ENCODE results near the gene SERPING1. TPM values are rescaled to one million over a fixed set of nuclear protein-coding genes. Genes with fewer than 3 reads are reported as not detected.
"Not testable (repeated sequence)": the region's sequence is repeated elsewhere in the genome, so short reads cannot be mapped to it uniquely, and the experiment has no call there.

The SERPING1 gene
- total RNA-seq, 1 donor, result 2.4 TPM

DNA sequence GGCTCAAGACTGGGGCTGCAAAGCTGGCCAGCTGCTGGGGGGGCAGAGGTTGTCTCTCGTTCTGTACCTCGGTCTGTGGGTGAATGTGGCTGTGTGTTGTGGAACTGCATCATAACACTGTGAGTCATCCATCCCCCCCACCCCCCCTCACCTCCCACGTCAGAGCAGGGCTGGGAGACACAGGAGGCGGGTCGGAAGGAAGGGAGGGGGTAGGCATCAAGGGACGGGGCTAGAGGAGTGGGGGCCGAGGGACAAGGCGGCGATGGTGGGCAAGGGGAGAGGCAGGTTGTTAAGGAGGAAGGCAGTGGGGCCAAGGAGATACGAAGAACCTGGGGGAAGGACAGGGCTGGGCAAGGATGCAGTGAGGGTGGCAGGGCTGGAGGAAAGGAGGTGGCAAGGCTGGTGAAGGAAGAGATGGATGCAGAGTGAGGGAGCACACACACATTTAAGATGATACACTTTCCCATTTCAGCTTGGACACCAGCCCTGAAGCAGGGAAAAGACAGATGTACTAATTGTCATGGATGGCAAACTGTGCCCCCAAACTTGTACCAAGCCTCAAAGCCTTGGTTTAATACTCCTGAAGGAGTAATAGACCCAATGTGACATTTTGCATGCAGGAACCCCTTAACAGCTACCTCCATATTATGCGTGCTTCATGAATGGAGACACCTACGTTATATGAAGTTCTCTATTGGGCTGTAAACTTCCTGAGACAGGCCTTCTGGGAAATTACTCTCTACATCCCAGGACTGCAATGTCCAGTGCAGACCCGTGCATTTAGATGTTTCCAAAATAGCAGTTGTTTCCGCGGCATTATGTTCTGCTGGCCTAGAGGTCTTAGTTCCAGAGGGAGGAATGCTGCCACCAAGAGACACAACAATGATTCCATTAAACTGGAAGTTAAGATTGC, 52.6 kb downstream of the SERPING1 start, which contains the start of gene YPEL4:
TSS of gene YPEL4 (minus strand) at position 87 of the 913 bp plus-strand sequence. CDS start 2,805 bp downstream, outside the sequence.
- H3K9me3 ChIP-seq (ENCODE audit: low read depth, low read length), result no peaks in the 10 kb centered on the region
- H3K4me3 ChIP-seq (ENCODE audit: low read length), result peak within 1 kb of the TSS; percentile 18
- H3K4me1 ChIP-seq (ENCODE audit: insufficient read depth, low read length), result peaks cover 42% of the 10 kb centered on the region
- peaks cover 48% of the 10 kb centered on the region for H3K27me3 ChIP-seq (ENCODE audit: insufficient read depth, low read length)

GRCh38 chr11:57650739-57651090, 53.2 kb downstream of the SERPING1 start:
- Histone ChIP-seq H3K4me1 (ENCODE audit: insufficient read depth, low read length) (peaks cover 42% of the 10 kb centered on the region), H3K9me3 (ENCODE audit: low read depth, low read length) (no peaks in the 10 kb centered on the region), H3K4me3 (ENCODE audit: low read length) (no peak overlapping the region), H3K27me3 (ENCODE audit: insufficient read depth, low read length) (peaks cover 42% of the 10 kb centered on the region)

- Histone ChIP-seq H3K4me3 (ENCODE audit: low read length) (no peak overlapping the region), H3K4me1 (ENCODE audit: insufficient read depth, low read length) (peaks cover 36% of the 10 kb centered on the region), H3K27me3 (ENCODE audit: insufficient read depth, low read length) (peaks cover 35% of the 10 kb centered on the region), H3K9me3 (ENCODE audit: low read depth, low read length) (no peaks in the 10 kb centered on the region)
Observed at GRCh38 chr11:57651408-57651807, 53.9 kb downstream of the SERPING1 start.

DNA sequence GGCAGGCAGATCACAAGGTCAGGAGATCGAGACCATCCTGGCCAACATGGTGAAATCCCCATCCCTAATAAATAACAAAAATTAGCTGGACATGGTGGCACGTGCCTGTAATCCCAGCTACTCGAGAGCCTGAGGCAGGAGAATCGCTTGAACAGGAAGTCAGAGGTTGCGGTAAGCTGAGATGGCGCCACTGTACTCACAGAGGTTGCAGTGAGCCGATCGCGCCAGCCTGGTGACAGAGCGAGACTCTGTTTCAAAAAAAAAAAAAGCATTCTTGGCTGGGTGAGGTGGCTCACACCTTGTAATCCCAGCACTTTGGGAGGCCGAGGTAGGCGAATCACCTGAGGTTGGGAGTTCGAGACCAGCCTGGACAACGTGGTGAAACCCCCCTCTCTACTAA, 54.7 kb downstream of the SERPING1 start:
- peaks cover 27% of the 10 kb centered on the region for H3K27me3 ChIP-seq (ENCODE audit: insufficient read depth, low read length)
- not testable (repeated sequence) for H3K9me3 ChIP-seq (ENCODE audit: low read depth, low read length)
- H3K4me1 ChIP-seq (ENCODE audit: insufficient read depth, low read length), result peaks cover 38% of the 10 kb centered on the region
- H3K4me3 ChIP-seq (ENCODE audit: low read length), result peak overlapping the region; percentile 8

DNA sequence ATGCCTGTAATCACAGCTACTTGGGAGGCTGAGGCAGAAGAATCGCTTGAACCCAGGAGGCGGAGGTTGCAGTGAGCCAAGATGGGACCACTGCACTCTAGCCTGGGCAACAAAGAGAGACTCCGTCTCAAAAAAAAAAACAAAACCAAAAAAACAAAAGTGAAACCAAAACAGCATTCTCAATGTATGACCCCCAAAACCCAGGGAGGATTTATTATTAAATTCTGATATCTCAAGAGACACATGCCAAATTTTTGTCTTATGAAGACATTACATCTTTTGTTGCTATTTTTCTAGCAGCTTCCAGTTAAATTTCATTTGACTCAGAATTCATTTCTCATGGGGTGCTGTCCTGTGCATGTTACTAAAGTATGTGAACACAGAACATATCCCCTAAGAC, 55.2 kb downstream of the SERPING1 start:
- peak overlapping the region; percentile 8 for H3K4me3 ChIP-seq (ENCODE audit: low read length)

GRCh38 chr11:57653163-57653562, 55.7 kb downstream of the SERPING1 start:
- H3K4me1 ChIP-seq (ENCODE audit: insufficient read depth, low read length), result peaks cover 37% of the 10 kb centered on the region
- peaks cover 18% of the 10 kb centered on the region for H3K27me3 ChIP-seq (ENCODE audit: insufficient read depth, low read length)
- H3K4me3 ChIP-seq (ENCODE audit: low read length), result no peak overlapping the region
- H3K9me3 ChIP-seq (ENCODE audit: low read depth, low read length), result no peaks in the 10 kb centered on the region

More for the DNA sequence above, 55.2 kb downstream of the SERPING1 start:
- Histone ChIP-seq H3K9me3 (ENCODE audit: low read depth, low read length) (no peaks in the 10 kb centered on the region), H3K4me1 (ENCODE audit: insufficient read depth, low read length) (peaks cover 38% of the 10 kb centered on the region), H3K27me3 (ENCODE audit: insufficient read depth, low read length) (peaks cover 23% of the 10 kb centered on the region)

GRCh38 chr11:57656885-57657193, 59.4 kb downstream of the SERPING1 start:
- Histone ChIP-seq H3K4me1 (ENCODE audit: insufficient read depth, low read length) (peaks cover 26% of the 10 kb centered on the region), H3K4me3 (ENCODE audit: low read length) (peak overlapping the region; percentile 72), H3K27me3 (ENCODE audit: insufficient read depth, low read length) (no peaks in the 10 kb centered on the region), H3K9me3 (ENCODE audit: low read depth, low read length) (no peaks in the 10 kb centered on the region)

DNA sequence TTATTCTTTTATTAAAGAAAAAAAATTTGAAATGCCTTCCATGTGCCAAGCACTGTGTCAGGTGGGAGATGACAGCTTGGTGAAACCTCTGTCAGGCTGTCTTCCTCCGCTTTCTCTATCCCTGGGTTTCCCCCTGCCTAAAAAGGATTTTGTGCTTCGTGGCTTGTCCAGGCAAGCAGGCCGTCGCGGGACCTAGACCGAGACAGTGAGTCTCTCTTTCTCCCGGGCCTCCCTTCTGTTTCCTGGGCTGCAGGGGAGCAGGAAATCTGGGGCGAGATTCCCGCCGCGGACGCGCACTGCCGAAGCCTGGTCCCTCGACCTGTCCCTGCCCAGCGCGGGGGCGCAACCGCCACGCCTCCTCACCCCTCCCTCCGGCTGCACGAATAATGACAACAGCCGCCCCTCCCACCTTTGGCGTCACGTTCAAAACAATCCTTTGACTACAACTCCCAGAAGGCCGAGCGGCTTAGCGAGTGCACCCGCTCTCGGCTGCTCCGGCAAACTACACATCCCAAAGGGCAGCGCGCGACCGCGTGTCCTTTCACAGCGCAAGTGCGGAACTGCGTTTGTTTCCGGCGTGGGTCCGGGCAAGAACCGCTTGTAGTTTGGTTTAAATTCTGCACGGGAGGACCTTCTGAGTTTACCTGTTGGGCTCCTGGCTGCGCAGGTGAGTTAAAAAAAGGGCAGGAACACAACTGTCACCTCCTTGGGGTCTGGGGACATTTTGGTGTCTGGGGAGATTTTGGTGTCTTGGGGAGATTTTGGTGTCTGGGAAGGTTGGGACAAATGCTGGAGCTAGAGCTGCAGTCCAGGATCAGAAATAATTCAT, 59.9 kb downstream of the SERPING1 start, which contains the start of gene CLP1:
TSS of gene CLP1 (plus strand) at position 569 of the 829 bp plus-strand sequence. CDS start 1,715 bp downstream, outside the sequence.
- H3K9me3 ChIP-seq (ENCODE audit: low read depth, low read length), result no peaks in the 10 kb centered on the region
- no peaks in the 10 kb centered on the region for H3K27me3 ChIP-seq (ENCODE audit: insufficient read depth, low read length)
- peaks cover 20% of the 10 kb centered on the region for H3K4me1 ChIP-seq (ENCODE audit: insufficient read depth, low read length)
- peak within 1 kb of the TSS; percentile 72 for H3K4me3 ChIP-seq (ENCODE audit: low read length)

GRCh38 chr11:57658023-57658361, 60.5 kb downstream of the SERPING1 start:
- Histone ChIP-seq H3K9me3 (ENCODE audit: low read depth, low read length) (no peaks in the 10 kb centered on the region), H3K4me1 (ENCODE audit: insufficient read depth, low read length) (peaks cover 18% of the 10 kb centered on the region), H3K4me3 (ENCODE audit: low read length) (peak overlapping the region; percentile 72), H3K27me3 (ENCODE audit: insufficient read depth, low read length) (no peaks in the 10 kb centered on the region)

DNA sequence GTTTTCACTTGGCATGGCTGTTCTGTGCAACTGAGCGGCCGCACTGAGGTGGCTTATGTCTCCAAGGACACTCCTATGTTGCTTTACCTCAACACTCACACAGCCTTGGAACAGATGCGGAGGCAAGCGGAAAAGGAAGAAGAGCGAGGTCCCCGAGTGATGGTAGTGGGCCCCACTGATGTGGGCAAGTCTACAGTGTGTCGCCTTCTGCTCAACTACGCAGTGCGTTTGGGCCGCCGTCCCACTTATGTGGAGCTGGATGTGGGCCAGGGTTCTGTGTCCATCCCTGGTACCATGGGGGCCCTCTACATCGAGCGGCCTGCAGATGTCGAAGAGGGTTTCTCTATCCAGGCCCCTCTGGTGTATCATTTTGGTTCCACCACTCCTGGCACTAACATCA, 62.2 kb downstream of the SERPING1 start:
- H3K9me3 ChIP-seq (ENCODE audit: low read depth, low read length), result no peaks in the 10 kb centered on the region
- H3K27me3 ChIP-seq (ENCODE audit: insufficient read depth, low read length), result no peaks in the 10 kb centered on the region
- no peak overlapping the region for H3K4me3 ChIP-seq (ENCODE audit: low read length)
- H3K4me1 ChIP-seq (ENCODE audit: insufficient read depth, low read length), result peaks cover 18% of the 10 kb centered on the region

GRCh38 chr11:57662893-57663292, 65.4 kb downstream of the SERPING1 start:
- H3K9me3 ChIP-seq (ENCODE audit: low read depth, low read length), result no peaks in the 10 kb centered on the region
- H3K4me1 ChIP-seq (ENCODE audit: insufficient read depth, low read length), result peaks cover 23% of the 10 kb centered on the region
- no peak overlapping the region for H3K4me3 ChIP-seq (ENCODE audit: low read length)
- H3K27me3 ChIP-seq (ENCODE audit: insufficient read depth, low read length), result no peaks in the 10 kb centered on the region

DNA sequence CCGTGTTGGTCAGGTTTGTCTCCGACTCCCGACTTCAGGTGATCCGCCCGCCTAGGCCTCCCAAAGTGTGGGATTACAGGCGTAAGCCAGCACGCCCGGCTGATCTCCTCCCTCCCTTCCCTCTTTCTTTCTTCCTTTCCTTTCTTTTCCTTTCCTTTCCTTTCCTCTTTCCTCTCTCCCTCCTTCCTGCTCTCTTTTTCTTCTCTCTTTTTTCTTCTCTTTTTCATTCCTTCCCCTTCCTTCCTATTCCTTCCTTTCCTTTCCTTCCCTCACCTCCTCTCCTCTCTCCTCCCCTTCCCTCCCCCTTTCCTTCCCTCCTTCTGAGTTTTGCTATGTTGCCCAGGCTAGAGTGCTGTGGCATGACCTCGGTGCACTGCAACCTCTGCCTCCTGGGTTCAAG, 66.5 kb downstream of the SERPING1 start:
- Histone ChIP-seq H3K27me3 (ENCODE audit: insufficient read depth, low read length) (no peaks in the 10 kb centered on the region), H3K4me1 (ENCODE audit: insufficient read depth, low read length) (peaks cover 14% of the 10 kb centered on the region), H3K4me3 (ENCODE audit: low read length) (no peak overlapping the region), H3K9me3 (ENCODE audit: low read depth, low read length) (no peaks in the 10 kb centered on the region)

All from mononuclear cell (primary cell).